HG03095 (cell line): ENCODE data around the gene ZMAT1.
"Not testable (repeated sequence)": the region's sequence is repeated elsewhere in the genome, so short reads cannot be mapped to it uniquely, and the experiment has no call there.

ENCODE experiments used
- ATAC-seq: cut with Tn5 transposase; IDR thresholded peaks from one replicate; pipeline ENCODE4 v1.9.1; 2021; ENCODE audit warnings: moderate library complexity; ENCODE audit not compliant: unreplicated experiment

The ZMAT1 gene

GRCh38 chrX:101931488-101932248 lies at the start of gene ZMAT1:
ZMAT1 (minus strand) TSS chrX:101932027; CDS start chrX:101932008, 19 bp downstream.
- peak; percentile 84 for ATAC-seq

- no peak for ATAC-seq
Measured at GRCh38 chrX:101977106-101977505, 45.3 kb upstream of the ZMAT1 start.

GRCh38 chrX:101973066-101973465 lies 41.2 kb upstream of the ZMAT1 start:
- no peak for ATAC-seq

GRCh38 chrX:101964923-101965539 lies 33.2 kb upstream of the ZMAT1 start:
- not testable (repeated sequence) for ATAC-seq

- no peak for ATAC-seq
Measured at GRCh38 chrX:101958139-101958538, 26.3 kb upstream of the ZMAT1 start.

- ATAC-seq = no peak
Measured at GRCh38 chrX:101957174-101957573, 25.3 kb upstream of the ZMAT1 start.

- no peak for ATAC-seq
Measured at GRCh38 chrX:101956556-101956955, 24.7 kb upstream of the ZMAT1 start.

- ATAC-seq = no peak
Measured at GRCh38 chrX:101950581-101950980, 18.8 kb upstream of the ZMAT1 start.

- ATAC-seq = no peak
Measured at GRCh38 chrX:101932249-101932570, 383 bp upstream of the ZMAT1 start.

GRCh38 chrX:101931136-101931487 lies 715 bp downstream of the ZMAT1 start:
- ATAC-seq = no peak

GRCh38 chrX:101925733-101926132 lies 6.1 kb downstream of the ZMAT1 start:
- ATAC-seq = no peak

- ATAC-seq = no peak
Measured at GRCh38 chrX:101918751-101919150, 13.1 kb downstream of the ZMAT1 start.

- ATAC-seq = no peak
Measured at GRCh38 chrX:101906136-101906796, 25.6 kb downstream of the ZMAT1 start.

GRCh38 chrX:101904996-101905395 lies 26.8 kb downstream of the ZMAT1 start:
- ATAC-seq = no peak
